GM12892 (cell line): Measurements from ENCODE around the gene TDP2.
"Not testable (repeated sequence)": the region's sequence is repeated elsewhere in the genome, so short reads cannot be mapped to it uniquely, and the experiment has no call there.

Source experiments
- DNase-seq: peaks from one replicate; pipeline ENCODE4 v3.0.0; 2011; ENCODE audit not compliant: insufficient read length
- FAIRE-seq: peaks from 2 replicates; lab custom pipeline; 2011; peaks lifted over from hg19 to GRCh38; lab: Jason Lieb, UNC
- POLR2A ChIP-seq: IDR thresholded peaks from 2 replicates; pipeline ENCODE4 v1.6.1; 2011; ENCODE audit warnings: low read depth, low read length, control low read depth
- POLR2AphosphoS5 ChIP-seq: IDR thresholded peaks from 2 replicates; pipeline ENCODE4 v1.6.1; 2011; ENCODE audit warnings: low read depth, low read length, control low read depth
- TAF1 ChIP-seq: IDR thresholded peaks from 2 replicates; pipeline ENCODE4 v1.6.1; 2011; ENCODE audit warnings: low read depth, mild to moderate bottlenecking, control low read depth, low read length, borderline replicate concordance

Gene TDP2

DNA sequence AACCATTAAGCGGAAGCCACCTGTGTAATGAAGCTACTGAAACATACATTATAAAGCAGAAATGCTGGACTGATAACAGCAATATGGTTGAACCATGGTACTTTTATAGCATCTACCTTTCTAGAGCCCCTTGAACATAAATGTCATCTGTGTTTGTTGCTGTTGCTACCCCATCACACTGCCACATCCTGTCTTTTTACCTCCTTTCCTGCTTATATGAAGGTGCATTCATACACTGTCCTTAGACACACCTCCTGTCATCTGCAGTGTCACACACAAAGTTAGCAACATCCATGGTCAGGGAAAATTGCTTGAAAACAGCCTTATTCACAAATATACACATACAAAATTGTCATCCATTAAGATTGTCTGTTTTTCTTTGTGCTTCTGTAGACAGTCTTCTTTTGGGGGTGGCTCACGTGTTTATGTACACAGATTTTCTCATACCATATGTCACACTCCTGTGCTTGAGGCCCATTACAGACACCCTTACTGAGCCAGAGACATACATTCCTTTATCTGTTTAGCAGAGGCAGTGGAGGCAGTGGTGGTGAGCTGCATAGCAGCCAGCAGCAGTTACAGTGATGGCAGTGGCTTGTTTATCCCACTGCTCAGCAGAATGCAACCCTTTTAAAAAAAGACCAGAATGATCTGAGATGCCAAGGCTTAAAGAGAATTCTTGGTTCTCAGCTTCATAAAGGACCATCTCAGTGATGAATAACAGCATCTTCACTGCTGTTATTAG lies 26.3 kb upstream of the TDP2 start:
- no peak for TF ChIP-seq TAF1
- no peak for TF ChIP-seq POLR2AphosphoS5
- no peak for TF ChIP-seq POLR2A
- FAIRE-seq = no peak
- no peak for DNase-seq

GRCh38 chr6:24692415-24692814 lies 25.7 kb upstream of the TDP2 start:
- TF ChIP-seq TAF1 (no peak), POLR2A (no peak), POLR2AphosphoS5 (no peak)
- DNase-seq (no peak), FAIRE-seq (no peak)

DNA sequence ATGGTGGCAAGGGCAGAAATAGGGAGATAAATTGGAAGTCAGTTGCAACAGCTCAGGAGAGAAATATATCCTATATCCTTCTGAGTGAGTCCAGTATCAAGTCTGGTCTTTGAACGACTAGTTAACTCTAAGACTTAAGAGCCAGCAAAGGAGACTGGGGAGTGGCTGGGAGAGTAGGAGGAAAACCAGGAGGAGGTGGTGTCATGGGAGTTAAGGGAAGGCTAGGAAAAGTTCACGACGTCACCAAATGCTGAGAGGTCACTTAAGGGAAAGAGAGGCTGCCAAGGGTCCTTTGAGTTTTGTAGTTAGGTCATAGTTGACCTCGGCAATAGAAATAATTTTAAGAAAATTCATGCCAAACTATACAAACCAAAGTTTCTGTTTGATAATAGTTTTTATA lies 25.3 kb upstream of the TDP2 start:
- DNase-seq (no peak), FAIRE-seq (no peak)
- no peak for TF ChIP-seq POLR2AphosphoS5
- no peak for TF ChIP-seq TAF1
- no peak for TF ChIP-seq POLR2A

GRCh38 chr6:24691550-24691949 lies 24.9 kb upstream of the TDP2 start:
- FAIRE-seq = no peak
- TF ChIP-seq TAF1 = no peak
- no peak for TF ChIP-seq POLR2A
- no peak for TF ChIP-seq POLR2AphosphoS5
- DNase-seq = no peak

GRCh38 chr6:24690593-24690992 lies 23.9 kb upstream of the TDP2 start:
- FAIRE-seq (no peak), DNase-seq (no peak)
- TF ChIP-seq POLR2AphosphoS5 (no peak), TAF1 (no peak), POLR2A (no peak)

DNA sequence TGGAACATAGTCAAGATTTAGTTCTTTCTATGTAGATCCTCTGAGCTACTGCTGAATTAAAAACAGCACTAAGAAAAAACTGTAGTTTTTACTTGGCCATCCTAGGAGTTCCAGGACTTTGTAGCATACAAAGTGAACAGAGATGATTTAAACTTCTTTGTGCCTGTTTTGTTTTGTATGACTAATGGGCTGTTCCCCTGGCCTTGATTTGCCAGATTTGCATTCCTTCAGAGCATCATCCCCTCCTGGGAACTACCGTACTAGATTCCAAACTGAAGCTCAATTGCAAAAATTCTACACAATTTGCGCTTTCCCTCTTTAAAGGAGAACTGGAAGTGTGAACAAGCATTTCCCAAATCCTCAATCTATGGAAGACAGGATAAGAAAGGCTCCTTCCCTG lies 23.3 kb upstream of the TDP2 start:
- no peak for FAIRE-seq
- TF ChIP-seq POLR2A (no peak), POLR2AphosphoS5 (no peak), TAF1 (no peak)

DNA sequence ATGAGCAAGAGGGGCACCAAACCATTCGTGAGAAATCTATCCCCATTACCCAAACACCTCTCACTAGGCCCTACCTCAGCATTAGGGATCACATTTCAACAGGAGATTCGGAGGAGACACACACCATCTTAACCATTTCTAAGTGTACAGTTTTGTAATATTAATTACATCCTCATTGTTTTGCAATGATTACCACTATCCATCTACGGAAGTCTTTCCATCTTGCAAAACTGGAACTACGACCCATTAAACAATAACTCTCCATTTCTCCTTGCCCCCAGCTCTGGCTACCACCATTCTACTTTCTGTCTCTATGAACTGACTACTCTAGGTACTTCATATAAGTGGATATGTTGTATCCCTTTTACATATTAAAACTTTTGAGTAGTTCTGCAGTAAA lies 20.2 kb upstream of the TDP2 start:
- no peak for DNase-seq
- FAIRE-seq = no peak
- TF ChIP-seq POLR2AphosphoS5 = no peak
- TF ChIP-seq TAF1 = no peak
- TF ChIP-seq POLR2A = no peak

More for the DNA sequence above, 23.3 kb upstream of the TDP2 start:
- DNase-seq = no peak

DNA sequence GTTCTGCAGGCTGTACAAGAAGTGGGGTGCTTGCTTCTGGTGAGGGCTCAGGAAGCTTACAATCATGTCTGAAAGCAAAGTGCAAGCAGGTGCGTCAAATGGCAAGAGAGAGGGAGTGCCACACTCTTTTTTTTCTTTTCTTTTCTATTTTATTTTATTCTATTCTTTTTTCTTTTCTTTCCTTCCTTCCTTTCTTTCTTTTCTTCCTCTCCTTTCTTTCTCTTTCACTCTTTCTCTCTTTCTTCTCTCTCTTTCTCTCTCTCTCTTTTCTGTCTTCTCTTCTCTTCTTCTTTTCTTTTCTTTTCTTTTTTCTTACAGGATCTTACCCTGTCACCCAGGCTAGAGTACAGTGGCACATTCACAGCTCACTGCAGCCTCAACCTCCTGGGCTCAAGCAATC lies 19.7 kb upstream of the TDP2 start:
- FAIRE-seq (no peak), DNase-seq (no peak)
- no peak for TF ChIP-seq POLR2A
- TF ChIP-seq TAF1 = no peak
- TF ChIP-seq POLR2AphosphoS5 = no peak

GRCh38 chr6:24683297-24684296 lies 16.9 kb upstream of the TDP2 start:
- no peak for DNase-seq
- FAIRE-seq = no peak
- TF ChIP-seq TAF1 (no peak), POLR2AphosphoS5 (no peak)

- DNase-seq = no peak
- no peak for FAIRE-seq
- TF ChIP-seq POLR2AphosphoS5 = no peak
- no peak for TF ChIP-seq POLR2A
- TF ChIP-seq TAF1 = no peak
These were observed 13.9 kb upstream of the TDP2 start for GRCh38 chr6:24680582-24680981.

DNA sequence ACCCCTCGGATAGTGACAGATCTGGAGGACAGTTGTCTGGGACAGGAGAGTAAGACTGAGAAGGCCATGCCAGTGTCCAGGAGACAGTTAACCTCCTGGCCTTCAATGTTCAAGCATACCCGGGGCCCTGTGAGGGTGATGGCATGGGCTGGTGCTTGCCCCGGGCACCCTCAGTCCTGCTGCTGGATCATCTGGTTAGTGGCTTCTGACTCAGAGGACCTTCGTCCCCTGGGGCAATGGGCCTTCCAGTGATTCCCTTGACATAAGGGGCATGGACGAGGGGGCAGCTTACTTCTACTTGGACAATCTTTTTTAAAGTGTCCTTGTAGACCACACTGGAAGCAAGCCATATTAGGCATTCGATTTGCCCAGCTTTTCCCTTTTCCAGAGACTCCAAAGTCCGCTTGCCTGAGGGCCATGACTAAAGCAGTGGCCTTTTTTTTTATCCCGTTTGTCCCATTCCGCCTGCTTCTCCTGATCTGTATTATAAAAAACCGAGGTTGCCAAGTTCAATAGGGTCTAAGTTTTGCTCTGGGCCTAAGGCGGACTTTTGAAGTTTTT lies 12.2 kb upstream of the TDP2 start:
- not testable (repeated sequence) for FAIRE-seq, DNase-seq

DNA sequence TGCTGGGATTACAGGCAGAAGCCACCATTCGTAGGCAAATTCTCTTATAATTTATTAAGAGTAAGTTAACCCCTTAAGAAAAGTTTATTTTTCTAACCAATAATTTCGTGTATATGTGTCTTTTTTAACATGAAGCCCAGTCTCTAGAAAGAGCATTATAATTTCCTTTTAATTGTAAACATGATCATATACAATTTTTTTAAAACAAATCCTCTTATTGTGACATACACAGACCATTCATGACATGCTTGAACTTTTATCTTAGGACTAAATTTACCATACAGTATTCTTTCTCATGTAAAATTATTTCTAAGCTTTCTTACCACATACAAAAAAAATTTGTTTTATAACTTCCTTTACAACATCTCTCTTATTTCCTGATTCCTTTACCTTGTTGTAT lies 6.9 kb upstream of the TDP2 start:
- FAIRE-seq = no peak

More for the DNA sequence above, 6.9 kb upstream of the TDP2 start:
- TF ChIP-seq POLR2A (no peak), POLR2AphosphoS5 (no peak), TAF1 (no peak)
- DNase-seq = no peak
